Measurements from ENCODE around the gene PRSS56.

PRSS56 gene

DNA sequence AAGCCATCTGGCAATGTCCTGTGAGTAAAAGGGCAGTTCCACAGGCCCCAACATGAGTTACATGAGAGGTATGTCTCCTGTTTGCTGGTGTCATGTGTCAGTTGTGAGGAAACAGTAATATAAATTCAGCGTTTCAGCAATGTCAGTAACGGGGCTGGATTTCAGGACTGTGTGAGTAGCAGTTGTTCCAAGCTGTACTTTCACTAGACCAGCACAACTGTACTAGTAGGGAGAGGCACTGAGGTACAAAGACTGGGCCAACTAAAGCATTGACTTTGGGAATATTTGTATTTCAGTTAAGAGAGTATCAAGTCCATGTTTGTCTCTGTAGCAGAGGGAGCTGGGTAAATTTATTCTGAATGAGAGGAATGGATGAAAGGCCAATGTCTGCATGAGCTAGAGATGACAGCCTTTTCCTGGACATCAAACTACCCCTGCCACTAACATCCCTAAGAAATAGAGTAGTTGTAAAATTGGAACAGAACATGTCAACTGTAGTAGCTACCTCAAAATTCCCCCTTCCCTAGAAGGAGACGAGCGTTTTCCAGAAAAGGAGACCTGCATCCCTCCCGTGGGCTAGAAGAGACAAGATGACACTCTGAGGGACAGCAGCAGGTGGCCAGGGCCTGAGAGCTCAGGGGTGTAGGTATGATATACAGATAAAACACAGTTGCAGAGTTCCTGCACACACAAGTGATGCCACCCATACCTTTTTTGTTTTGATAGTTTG, 54.7 kb downstream of the PRSS56 start:
- DNase-seq = no peak
